LNCAP (cell line): Measurements from ENCODE around the gene CHP2.
A peak's percentile ranks its signal among the peaks of the same experiment; 100 is the strongest.

Experiments
- CTCF ChIP-seq: fragments of 450-650 bp; IDR thresholded peaks from 2 replicates; pipeline ENCODE4 v1.5.1; 2017; ENCODE audit warnings: mild to moderate bottlenecking

CHP2 gene

GRCh38 chr16:23784811-23785447 is 30.1 kb downstream of the CHP2 start:
- TF ChIP-seq CTCF, result no peak

DNA sequence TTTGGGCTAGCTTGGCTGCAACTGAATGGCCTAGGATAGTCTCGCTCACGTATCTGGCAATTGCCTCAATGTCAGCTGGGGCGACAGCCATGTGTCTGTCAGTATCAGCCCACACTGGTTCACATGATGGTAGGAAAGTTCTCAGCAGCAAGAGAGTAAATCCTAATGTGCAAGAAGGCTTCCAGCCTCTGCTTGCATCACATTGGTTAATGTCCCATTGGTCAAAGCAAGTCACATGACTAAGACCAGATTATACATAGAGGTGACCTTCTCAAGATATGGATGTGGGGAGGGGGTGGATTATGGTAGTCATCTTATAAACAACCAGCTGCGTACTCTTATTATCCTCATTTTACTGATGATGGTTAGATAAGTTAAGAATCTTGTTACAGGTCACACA is 31.0 kb downstream of the CHP2 start:
- TF ChIP-seq CTCF, result no peak

- no peak for TF ChIP-seq CTCF
Observed at GRCh38 chr16:23786964-23787561, 32.2 kb downstream of the CHP2 start.

DNA sequence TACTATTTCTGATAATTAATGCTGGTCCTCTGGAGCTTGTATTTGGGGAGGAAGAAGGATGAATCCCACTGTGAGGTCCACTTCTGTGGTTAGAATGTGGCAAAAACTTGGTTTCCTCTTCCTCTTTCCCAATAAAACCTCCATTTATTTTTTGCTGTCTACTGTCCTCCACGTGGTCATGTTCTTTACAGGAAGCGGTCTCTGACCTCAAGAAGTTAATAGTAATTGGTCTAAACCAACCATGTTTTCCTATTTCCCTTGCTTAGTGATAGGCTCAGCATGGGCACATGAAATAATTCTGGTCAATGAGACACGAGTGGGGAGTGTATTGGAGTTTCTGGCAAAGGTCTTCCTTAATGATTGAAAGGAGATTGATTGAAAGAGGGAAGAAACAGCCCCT is 33.9 kb downstream of the CHP2 start:
- no peak for TF ChIP-seq CTCF

DNA sequence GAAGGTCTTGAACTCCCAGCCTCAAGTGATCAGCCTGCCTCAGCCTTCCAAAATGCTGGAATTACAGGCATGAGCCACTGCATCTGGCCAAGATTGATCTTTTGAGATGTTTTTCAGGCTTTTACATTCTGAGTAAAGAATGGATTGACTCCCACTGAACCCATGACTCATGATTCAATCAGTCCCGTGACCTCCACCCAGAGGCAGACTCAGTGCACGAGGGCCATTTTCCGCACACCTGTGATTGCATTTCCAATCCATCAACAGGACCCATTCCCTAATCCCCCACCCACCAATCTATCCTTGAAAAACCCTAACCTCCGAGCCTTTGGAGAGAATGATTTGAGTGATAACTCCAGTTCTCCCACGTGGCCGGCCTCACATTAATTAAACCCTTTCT is 40.6 kb downstream of the CHP2 start:
- no peak for TF ChIP-seq CTCF

DNA sequence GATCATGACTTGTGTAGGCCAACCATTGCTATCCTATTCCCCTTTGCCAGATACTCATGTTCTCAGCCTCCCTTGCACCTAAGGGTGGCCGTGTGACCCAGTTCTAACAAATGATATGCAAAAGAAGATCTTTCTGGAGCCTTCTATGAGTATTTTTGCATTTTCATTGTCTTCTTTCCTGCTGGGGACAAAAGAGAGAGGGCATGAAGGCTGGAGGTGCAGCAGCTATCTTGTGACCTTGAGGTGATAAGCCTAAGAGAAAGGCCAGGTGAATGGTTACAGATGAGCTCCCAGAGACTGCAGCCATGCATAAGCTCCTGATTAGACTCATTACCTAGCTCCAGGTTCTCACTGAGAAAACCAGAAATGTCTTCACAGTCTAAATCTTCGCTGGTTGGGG is 42.1 kb downstream of the CHP2 start:
- TF ChIP-seq CTCF, result no peak

DNA sequence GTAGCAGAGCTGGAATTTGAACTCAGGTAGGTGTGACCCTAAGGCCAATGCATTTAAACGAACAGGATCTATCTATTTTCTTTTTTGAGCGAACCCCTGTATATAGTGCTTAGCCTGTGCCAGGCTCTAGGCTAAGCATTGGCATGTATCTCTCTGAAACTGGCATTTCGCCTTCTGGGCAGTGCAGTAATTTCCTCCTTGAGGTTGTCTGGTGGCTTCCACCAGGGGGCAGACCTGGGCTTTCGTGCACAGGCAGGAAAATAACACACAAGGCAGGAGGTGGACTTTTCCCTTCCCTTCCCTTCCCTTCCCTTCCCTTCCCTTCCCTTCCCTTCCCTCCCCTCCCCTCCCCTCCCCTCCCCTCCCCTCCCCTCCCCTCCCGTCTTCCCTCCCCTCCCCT is 46.6 kb downstream of the CHP2 start:
- peak; percentile 63 for TF ChIP-seq CTCF

- TF ChIP-seq CTCF, result no peak
Observed at GRCh38 chr16:23802776-23803175, 48.0 kb downstream of the CHP2 start.
